Esophagus squamous epithelium (tissue), 4 donors: Measurements from ENCODE around the gene ELL2.

Experiments
- POLR2A ChIP-seq, 4 donors: fragments of 450-650 bp; IDR thresholded peaks; one replicate each; pipeline ENCODE4 v1.6.1; 2017; ENCODE audit warnings: antibody characterized with exemption in 4 of 4, mild to moderate bottlenecking in 4 of 4, moderate library complexity in 3 of 4
- TF ChIP-seq, protein P1 (sequence below), 6 experiments: fragments of 450-650 bp in 4 of 6; fragments of 200-600 bp in 2 of 6; sonication (generic) in 2 of 6; IDR thresholded peaks; one replicate each; pipeline ENCODE4 v1.5.1; 2016 to 2019; ENCODE audit warnings: antibody characterized with exemption in 6 of 6, mild to moderate bottlenecking in 4 of 6, moderate library complexity in 4 of 6

GRCh38 chr5:95932941-95933340 lies 28.7 kb downstream of the ELL2 start:
- TF ChIP-seq, protein P1, sequence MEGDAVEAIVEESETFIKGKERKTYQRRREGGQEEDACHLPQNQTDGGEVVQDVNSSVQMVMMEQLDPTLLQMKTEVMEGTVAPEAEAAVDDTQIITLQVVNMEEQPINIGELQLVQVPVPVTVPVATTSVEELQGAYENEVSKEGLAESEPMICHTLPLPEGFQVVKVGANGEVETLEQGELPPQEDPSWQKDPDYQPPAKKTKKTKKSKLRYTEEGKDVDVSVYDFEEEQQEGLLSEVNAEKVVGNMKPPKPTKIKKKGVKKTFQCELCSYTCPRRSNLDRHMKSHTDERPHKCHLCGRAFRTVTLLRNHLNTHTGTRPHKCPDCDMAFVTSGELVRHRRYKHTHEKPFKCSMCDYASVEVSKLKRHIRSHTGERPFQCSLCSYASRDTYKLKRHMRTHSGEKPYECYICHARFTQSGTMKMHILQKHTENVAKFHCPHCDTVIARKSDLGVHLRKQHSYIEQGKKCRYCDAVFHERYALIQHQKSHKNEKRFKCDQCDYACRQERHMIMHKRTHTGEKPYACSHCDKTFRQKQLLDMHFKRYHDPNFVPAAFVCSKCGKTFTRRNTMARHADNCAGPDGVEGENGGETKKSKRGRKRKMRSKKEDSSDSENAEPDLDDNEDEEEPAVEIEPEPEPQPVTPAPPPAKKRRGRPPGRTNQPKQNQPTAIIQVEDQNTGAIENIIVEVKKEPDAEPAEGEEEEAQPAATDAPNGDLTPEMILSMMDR (IDR thresholded peaks at IDR 0.05) = no peak
- TF ChIP-seq POLR2A (IDR thresholded peaks at IDR 0.05) = no peak
